ENCODE data around the gene TMEM8B.

DNA sequence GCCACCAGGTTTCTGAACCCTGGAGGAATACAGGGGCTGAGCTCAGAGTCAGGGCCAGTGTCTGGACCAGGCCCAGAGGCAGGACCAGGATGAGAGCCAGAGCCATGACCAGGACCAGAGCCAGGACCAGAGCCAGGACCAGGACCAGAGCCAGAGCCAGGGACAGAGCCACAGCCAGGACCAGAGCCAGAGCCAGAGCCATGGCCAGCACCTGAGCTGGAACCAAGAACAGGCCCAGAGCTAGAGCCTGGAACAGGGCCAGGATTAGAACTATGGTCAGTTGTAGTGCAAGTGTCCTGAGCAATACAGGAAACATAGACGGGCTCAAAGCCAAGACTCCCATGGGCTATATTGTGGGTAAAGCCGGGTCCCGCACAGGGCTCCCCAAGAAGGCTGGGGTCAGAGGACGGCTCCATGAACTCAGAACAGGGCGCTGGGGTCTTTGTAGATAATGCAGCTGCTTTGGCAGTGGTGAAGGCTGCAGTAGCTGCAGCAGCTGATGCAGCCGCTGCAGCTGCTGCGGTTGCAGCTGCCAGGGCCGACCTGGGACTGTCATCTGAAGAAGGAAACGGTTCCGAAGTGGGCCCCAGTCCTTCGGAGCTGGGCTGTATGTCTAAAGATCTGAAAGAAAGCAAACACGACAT is 17.5 kb upstream of the TMEM8B start:
- TF ChIP-seq, protein P1, sequence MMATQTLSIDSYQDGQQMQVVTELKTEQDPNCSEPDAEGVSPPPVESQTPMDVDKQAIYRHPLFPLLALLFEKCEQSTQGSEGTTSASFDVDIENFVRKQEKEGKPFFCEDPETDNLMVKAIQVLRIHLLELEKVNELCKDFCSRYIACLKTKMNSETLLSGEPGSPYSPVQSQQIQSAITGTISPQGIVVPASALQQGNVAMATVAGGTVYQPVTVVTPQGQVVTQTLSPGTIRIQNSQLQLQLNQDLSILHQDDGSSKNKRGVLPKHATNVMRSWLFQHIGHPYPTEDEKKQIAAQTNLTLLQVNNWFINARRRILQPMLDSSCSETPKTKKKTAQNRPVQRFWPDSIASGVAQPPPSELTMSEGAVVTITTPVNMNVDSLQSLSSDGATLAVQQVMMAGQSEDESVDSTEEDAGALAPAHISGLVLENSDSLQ (IDR thresholded peaks at IDR 0.05) = no peak
- no peak for TF ChIP-seq NFRKB (IDR thresholded peaks at IDR 0.05)
- no peak for TF ChIP-seq BHLHE40 (IDR thresholded peaks at IDR 0.05; ENCODE audit: borderline replicate concordance)
- TF ChIP-seq SP1 (IDR thresholded peaks at IDR 0.05) = no peak
- TF ChIP-seq FOXA1 (IDR thresholded peaks at IDR 0.05) = no peak
- TF ChIP-seq HDGF (IDR thresholded peaks at IDR 0.05; ENCODE audit: borderline replicate concordance) = no peak
- no peak for TF ChIP-seq ZNF384 (IDR thresholded peaks at IDR 0.05)
- TF ChIP-seq FOXM1 (IDR thresholded peaks at IDR 0.05; ENCODE audit: borderline replicate concordance) = no peak
- TF ChIP-seq FOXK2 (IDR thresholded peaks at IDR 0.05) = no peak
- no peak for TF ChIP-seq ELF4 (IDR thresholded peaks at IDR 0.05)
